K562 (cell line): ENCODE data around the gene KRTAP2-2.

Experiments
- CBFB ChIP-seq: sonication (generic); formaldehyde crosslinking; IDR thresholded peaks from 2 replicates; pipeline ENCODE4 v1.4.0; 2020; ENCODE audit warnings: mild to moderate bottlenecking, missing genetic modification reagents
- GTF2F1 ChIP-seq: IDR thresholded peaks from 2 replicates; pipeline ENCODE4 v1.6.1; 2011; ENCODE audit warnings: low read depth, low read length, improper control_type of control experiment
- HDAC6 ChIP-seq: IDR thresholded peaks from 2 replicates; pipeline ENCODE4 v1.6.1; 2012; ENCODE audit warnings: low read depth, mild to moderate bottlenecking, control low read depth, inconsistent platforms, low read length, moderate library complexity
- KAT7 ChIP-seq: sonication (generic); formaldehyde crosslinking; IDR thresholded peaks from 2 replicates; pipeline ENCODE4 v1.8.0; 2022; ENCODE audit warnings: missing genetic modification reagents, mild to moderate bottlenecking, borderline replicate concordance
- NBN ChIP-seq: fragments of 450-650 bp; IDR thresholded peaks from 2 replicates; pipeline ENCODE4 v1.6.1; 2016; ENCODE audit warnings: low read depth, mild to moderate bottlenecking
- POLR2AphosphoS5 ChIP-seq: IDR thresholded peaks from 2 replicates; pipeline ENCODE4 v1.6.1; 2011; ENCODE audit warnings: mild to moderate bottlenecking, low read depth, low read length, moderate library complexity; ENCODE audit not compliant: control insufficient read depth, insufficient read depth
- RAD21 ChIP-seq, 2 experiments: fragments of 250-450 bp in 1 of 2; fragments of 450-650 bp in 1 of 2; sonication (Bioruptor Pico) in 1 of 2; formaldehyde crosslinking in 1 of 2; IDR thresholded peaks in 1 of 2; conservative IDR thresholded peaks in 1 of 2; 2 replicates each; pipeline versions ENCODE4 v1.4.0 to v1.8.0; 2020 to 2022; ENCODE audit warnings: mild to moderate bottlenecking in 2 of 2, moderate library complexity in 1 of 2
- SAP30 ChIP-seq: fragments of 200-600 bp; sonication (generic); IDR thresholded peaks from 2 replicates; pipeline ENCODE4 v1.6.1; 2012; ENCODE audit warnings: borderline replicate concordance, low read depth, mild to moderate bottlenecking, moderate library complexity, low read length, control low read depth, inconsistent platforms; ENCODE audit not compliant: insufficient read depth, poor library complexity, severe bottlenecking
- ZBTB7A ChIP-seq: IDR thresholded peaks from 2 replicates; pipeline ENCODE4 v1.6.1; 2011; ENCODE audit warnings: low read depth, mild to moderate bottlenecking, low read length, moderate library complexity, borderline replicate concordance; ENCODE audit not compliant: control insufficient read depth
- TF ChIP-seq, protein P1 (sequence below), 2 experiments: fragments of 450-650 bp; formaldehyde crosslinking in 1 of 2; IDR thresholded peaks; 2 replicates each; pipeline versions ENCODE4 v1.4.0 to v1.6.1; 2014 to 2020; ENCODE audit warnings: mild to moderate bottlenecking in 2 of 2, borderline replicate concordance in 1 of 2, low read depth in 1 of 2
- TF ChIP-seq, protein P2 (sequence below): IDR thresholded peaks from 3 replicates; pipeline ENCODE4 v1.6.1; 2011; ENCODE audit warnings: borderline replicate concordance, mild to moderate bottlenecking; ENCODE audit not compliant: insufficient read length, insufficient read depth

DNA sequence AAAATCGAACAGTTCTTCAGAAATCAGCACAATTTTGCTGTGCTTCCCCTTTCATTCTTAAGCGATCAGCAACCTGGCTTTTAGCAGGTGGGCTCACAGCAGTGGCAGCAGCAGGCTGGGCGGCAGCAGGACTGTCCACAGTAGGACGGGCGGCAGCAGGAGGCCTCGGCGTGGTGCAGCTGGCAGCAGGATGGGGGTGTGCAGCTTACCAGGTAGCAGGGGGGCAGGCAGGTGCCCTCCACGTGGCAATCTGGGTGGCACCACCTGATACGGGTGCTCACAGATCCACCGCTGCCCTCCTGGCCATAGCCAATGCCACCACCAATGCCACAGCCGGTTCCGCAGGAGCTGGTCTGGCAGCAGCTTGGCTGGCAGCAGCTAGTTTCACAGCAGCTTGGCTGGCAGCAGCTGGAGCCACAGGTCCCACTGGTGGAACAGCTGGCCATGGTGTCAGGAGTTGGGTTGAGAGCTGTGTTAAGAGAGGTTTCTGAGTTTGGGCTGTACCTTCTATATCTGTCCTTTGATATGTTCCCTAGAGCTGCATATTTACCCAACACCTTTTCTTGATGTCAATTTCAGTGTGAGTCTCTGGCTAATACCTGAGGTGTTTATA lies 25.3 kb downstream of the KRTAP2-2 start, which contains the start of gene KRTAP1-4:
- TF ChIP-seq, protein P1, sequence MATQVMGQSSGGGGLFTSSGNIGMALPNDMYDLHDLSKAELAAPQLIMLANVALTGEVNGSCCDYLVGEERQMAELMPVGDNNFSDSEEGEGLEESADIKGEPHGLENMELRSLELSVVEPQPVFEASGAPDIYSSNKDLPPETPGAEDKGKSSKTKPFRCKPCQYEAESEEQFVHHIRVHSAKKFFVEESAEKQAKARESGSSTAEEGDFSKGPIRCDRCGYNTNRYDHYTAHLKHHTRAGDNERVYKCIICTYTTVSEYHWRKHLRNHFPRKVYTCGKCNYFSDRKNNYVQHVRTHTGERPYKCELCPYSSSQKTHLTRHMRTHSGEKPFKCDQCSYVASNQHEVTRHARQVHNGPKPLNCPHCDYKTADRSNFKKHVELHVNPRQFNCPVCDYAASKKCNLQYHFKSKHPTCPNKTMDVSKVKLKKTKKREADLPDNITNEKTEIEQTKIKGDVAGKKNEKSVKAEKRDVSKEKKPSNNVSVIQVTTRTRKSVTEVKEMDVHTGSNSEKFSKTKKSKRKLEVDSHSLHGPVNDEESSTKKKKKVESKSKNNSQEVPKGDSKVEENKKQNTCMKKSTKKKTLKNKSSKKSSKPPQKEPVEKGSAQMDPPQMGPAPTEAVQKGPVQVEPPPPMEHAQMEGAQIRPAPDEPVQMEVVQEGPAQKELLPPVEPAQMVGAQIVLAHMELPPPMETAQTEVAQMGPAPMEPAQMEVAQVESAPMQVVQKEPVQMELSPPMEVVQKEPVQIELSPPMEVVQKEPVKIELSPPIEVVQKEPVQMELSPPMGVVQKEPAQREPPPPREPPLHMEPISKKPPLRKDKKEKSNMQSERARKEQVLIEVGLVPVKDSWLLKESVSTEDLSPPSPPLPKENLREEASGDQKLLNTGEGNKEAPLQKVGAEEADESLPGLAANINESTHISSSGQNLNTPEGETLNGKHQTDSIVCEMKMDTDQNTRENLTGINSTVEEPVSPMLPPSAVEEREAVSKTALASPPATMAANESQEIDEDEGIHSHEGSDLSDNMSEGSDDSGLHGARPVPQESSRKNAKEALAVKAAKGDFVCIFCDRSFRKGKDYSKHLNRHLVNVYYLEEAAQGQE (IDR thresholded peaks at IDR 0.05; ENCODE audit: borderline replicate concordance) = no peak
- TF ChIP-seq, protein P1 (CRISPR knock-in tag; IDR thresholded peaks at IDR 0.05; ENCODE audit: low read depth) = no peak
- TF ChIP-seq HDAC6 = no peak
- TF ChIP-seq KAT7 = no peak
- TF ChIP-seq POLR2AphosphoS5 = no peak
- no peak for TF ChIP-seq NBN
- TF ChIP-seq ZBTB7A = no peak
- TF ChIP-seq CBFB (CRISPR knock-in tag) = no peak
- TF ChIP-seq RAD21 (CRISPR knock-in tag; conservative IDR thresholded peaks at IDR 0.05 in 1 of 2, IDR thresholded peaks at IDR 0.05 in 1 of 2) = no peak
- TF ChIP-seq GTF2F1 = no peak
- TF ChIP-seq, protein P2, sequence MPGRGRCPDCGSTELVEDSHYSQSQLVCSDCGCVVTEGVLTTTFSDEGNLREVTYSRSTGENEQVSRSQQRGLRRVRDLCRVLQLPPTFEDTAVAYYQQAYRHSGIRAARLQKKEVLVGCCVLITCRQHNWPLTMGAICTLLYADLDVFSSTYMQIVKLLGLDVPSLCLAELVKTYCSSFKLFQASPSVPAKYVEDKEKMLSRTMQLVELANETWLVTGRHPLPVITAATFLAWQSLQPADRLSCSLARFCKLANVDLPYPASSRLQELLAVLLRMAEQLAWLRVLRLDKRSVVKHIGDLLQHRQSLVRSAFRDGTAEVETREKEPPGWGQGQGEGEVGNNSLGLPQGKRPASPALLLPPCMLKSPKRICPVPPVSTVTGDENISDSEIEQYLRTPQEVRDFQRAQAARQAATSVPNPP = no peak
- no peak for TF ChIP-seq SAP30
